K562 (cell line): Measurements from ENCODE around the gene MATN1. TPM values are rescaled to one million over a fixed set of nuclear protein-coding genes. Genes with fewer than 3 reads are reported as not detected.

Experiments used
- CSDE1 ChIP-seq, 2 experiments: fragments of 450-650 bp; IDR thresholded peaks; 2 replicates each; pipeline ENCODE4 v1.6.1; 2016; ENCODE audit warnings: mild to moderate bottlenecking in 1 of 2
- JUNB ChIP-seq: fragments of 450-650 bp; formaldehyde crosslinking; conservative IDR thresholded peaks from 2 replicates; pipeline ENCODE4 v1.4.0; 2020; ENCODE audit warnings: mild to moderate bottlenecking
- NFXL1 ChIP-seq: fragments of 450-650 bp; formaldehyde crosslinking; IDR thresholded peaks from 2 replicates; pipeline ENCODE4 v1.4.0; 2021; ENCODE audit warnings: mild to moderate bottlenecking
- NR4A1 ChIP-seq, 2 experiments: fragments of 250-450 bp in 1 of 2; fragments of 450-650 bp in 1 of 2; sonication (Bioruptor Pico) in 1 of 2; IDR thresholded peaks; 2 replicates each; pipeline versions ENCODE4 v1.4.0 to v1.6.1; 2016 to 2020; ENCODE audit warnings: mild to moderate bottlenecking in 2 of 2, missing compliant biosample characterization in 1 of 2, missing genetic modification characterization in 1 of 2, moderate library complexity in 1 of 2
- PHF20 ChIP-seq: fragments of 450-650 bp; IDR thresholded peaks from 2 replicates; pipeline ENCODE4 v1.6.1; 2018; ENCODE audit not compliant: partially characterized antibody
- TEAD1 ChIP-seq, 2 experiments: fragments of 450-650 bp in 1 of 2; sonication (generic) in 1 of 2; formaldehyde crosslinking; IDR thresholded peaks; 2 replicates each; pipeline versions ENCODE4 v1.4.0 to v1.8.0; 2020 to 2022; ENCODE audit warnings: mild to moderate bottlenecking in 2 of 2, missing genetic modification reagents in 1 of 2
- WHSC1 ChIP-seq: IDR thresholded peaks from one replicate; pipeline ENCODE4 v1.6.1; 2012; ENCODE audit warnings: low read length, control low read depth, inconsistent platforms
- YY1 ChIP-seq, 3 experiments: IDR thresholded peaks; 2 replicates each; pipeline ENCODE4 v1.6.1; 2011; ENCODE audit warnings: low read length in 2 of 3, mild to moderate bottlenecking in 2 of 3, moderate library complexity in 2 of 3, borderline replicate concordance in 1 of 3, control low read depth in 1 of 3, low read depth in 1 of 3; ENCODE audit not compliant: insufficient read depth in 3 of 3, insufficient replicate concordance in 2 of 3, control insufficient read depth in 1 of 3, insufficient read length in 1 of 3; ENCODE audit errors: extremely low read depth in 1 of 3
- ZFP1 ChIP-seq: fragments of 450-650 bp; formaldehyde crosslinking; IDR thresholded peaks from 2 replicates; pipeline ENCODE4 v1.4.0; 2020; ENCODE audit warnings: mild to moderate bottlenecking, mixed read lengths
- polyA plus RNA-seq, 8 experiments: library from polyadenylated mRNA; depleted of rRNA in 4 of 8; stranded (reverse) in 5 of 8; unstranded in 3 of 8; fragments of >200 nt; fragmentation: Nextera tagmentation in 2 of 8; fragmentation: Illumina TruSeq in 1 of 8; extraction: Ambion mirVana in 2 of 8; extraction: Trizol in 1 of 8; gene quantifications; 2 replicates each; pipeline versions ENCODE4 v1.2.1 to v1.2.3, GENCODE V29; 2011 to 2014; ENCODE audit warnings: inconsistent platforms in 1 of 8, missing spikeins in 1 of 8
- total RNA-seq, 7 experiments: library from RNA; depleted of rRNA in 6 of 7; stranded (reverse); fragments of >200 nt in 6 of 7; fragmentation: Illumina TruSeq in 2 of 7; extraction: Trizol in 2 of 7; gene quantifications; 2 replicates each; pipeline versions ENCODE4 v1.2.1 to v1.2.3, GENCODE V29; 2011 to 2021; ENCODE audit warnings: low replicate concordance in 1 of 7
- TF ChIP-seq, protein P1 (sequence below): fragments of 450-650 bp; IDR thresholded peaks from 2 replicates; pipeline ENCODE4 v1.6.1; 2016; ENCODE audit warnings: mild to moderate bottlenecking, moderate library complexity
- TF ChIP-seq, protein P2 (sequence below): fragments of 150-350 bp; IDR thresholded peaks from 2 replicates; pipeline ENCODE4 v1.6.1; 2014; ENCODE audit warnings: low read depth, mild to moderate bottlenecking, low read length, borderline replicate concordance

The MATN1 gene
- total and polyA plus RNA-seq, 9 of the 15 experiments (the other 6 are each of a cell fraction or from before 2014, with no cell fraction given), result 0.10 to 2.3 (median 1.2) TPM

DNA sequence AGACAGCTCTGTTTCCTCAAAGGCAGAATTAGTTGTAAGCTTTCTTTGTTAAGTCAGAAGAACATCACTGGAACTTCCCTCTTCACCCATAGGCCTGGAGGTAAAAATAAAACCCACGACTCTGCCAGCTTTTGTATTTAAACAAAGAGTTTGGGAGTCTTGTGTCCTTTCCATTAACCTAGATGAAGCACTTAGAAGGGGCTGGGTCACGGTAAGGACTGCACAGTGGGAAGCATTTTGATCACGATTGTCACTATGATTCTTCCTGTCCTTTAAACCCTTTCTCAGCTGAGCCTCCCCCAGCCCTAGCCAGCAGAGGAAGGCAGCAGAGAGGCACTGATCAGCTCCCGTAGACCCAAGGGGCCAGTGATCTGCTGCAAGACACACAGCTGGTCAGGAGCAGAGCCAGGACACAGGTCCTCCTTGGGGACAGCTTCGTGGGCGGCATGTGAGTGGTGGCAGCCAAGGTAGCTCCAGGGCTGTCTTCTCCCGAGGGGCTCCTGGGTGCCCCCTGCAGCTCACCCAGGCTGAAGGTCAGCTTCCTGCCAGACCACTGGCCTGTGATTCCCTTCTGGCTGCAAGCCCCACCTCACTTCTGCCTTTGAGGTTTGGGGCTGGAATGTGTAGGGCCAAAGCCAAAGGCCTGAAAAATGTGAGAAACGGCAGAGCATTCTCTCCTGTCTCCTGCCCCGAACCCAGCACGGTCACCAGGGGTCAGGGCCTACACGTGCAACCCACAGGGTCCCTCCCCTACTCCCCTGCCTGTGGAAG lies 38.2 kb upstream of the MATN1 start (continued):
- TF ChIP-seq, protein P1, sequence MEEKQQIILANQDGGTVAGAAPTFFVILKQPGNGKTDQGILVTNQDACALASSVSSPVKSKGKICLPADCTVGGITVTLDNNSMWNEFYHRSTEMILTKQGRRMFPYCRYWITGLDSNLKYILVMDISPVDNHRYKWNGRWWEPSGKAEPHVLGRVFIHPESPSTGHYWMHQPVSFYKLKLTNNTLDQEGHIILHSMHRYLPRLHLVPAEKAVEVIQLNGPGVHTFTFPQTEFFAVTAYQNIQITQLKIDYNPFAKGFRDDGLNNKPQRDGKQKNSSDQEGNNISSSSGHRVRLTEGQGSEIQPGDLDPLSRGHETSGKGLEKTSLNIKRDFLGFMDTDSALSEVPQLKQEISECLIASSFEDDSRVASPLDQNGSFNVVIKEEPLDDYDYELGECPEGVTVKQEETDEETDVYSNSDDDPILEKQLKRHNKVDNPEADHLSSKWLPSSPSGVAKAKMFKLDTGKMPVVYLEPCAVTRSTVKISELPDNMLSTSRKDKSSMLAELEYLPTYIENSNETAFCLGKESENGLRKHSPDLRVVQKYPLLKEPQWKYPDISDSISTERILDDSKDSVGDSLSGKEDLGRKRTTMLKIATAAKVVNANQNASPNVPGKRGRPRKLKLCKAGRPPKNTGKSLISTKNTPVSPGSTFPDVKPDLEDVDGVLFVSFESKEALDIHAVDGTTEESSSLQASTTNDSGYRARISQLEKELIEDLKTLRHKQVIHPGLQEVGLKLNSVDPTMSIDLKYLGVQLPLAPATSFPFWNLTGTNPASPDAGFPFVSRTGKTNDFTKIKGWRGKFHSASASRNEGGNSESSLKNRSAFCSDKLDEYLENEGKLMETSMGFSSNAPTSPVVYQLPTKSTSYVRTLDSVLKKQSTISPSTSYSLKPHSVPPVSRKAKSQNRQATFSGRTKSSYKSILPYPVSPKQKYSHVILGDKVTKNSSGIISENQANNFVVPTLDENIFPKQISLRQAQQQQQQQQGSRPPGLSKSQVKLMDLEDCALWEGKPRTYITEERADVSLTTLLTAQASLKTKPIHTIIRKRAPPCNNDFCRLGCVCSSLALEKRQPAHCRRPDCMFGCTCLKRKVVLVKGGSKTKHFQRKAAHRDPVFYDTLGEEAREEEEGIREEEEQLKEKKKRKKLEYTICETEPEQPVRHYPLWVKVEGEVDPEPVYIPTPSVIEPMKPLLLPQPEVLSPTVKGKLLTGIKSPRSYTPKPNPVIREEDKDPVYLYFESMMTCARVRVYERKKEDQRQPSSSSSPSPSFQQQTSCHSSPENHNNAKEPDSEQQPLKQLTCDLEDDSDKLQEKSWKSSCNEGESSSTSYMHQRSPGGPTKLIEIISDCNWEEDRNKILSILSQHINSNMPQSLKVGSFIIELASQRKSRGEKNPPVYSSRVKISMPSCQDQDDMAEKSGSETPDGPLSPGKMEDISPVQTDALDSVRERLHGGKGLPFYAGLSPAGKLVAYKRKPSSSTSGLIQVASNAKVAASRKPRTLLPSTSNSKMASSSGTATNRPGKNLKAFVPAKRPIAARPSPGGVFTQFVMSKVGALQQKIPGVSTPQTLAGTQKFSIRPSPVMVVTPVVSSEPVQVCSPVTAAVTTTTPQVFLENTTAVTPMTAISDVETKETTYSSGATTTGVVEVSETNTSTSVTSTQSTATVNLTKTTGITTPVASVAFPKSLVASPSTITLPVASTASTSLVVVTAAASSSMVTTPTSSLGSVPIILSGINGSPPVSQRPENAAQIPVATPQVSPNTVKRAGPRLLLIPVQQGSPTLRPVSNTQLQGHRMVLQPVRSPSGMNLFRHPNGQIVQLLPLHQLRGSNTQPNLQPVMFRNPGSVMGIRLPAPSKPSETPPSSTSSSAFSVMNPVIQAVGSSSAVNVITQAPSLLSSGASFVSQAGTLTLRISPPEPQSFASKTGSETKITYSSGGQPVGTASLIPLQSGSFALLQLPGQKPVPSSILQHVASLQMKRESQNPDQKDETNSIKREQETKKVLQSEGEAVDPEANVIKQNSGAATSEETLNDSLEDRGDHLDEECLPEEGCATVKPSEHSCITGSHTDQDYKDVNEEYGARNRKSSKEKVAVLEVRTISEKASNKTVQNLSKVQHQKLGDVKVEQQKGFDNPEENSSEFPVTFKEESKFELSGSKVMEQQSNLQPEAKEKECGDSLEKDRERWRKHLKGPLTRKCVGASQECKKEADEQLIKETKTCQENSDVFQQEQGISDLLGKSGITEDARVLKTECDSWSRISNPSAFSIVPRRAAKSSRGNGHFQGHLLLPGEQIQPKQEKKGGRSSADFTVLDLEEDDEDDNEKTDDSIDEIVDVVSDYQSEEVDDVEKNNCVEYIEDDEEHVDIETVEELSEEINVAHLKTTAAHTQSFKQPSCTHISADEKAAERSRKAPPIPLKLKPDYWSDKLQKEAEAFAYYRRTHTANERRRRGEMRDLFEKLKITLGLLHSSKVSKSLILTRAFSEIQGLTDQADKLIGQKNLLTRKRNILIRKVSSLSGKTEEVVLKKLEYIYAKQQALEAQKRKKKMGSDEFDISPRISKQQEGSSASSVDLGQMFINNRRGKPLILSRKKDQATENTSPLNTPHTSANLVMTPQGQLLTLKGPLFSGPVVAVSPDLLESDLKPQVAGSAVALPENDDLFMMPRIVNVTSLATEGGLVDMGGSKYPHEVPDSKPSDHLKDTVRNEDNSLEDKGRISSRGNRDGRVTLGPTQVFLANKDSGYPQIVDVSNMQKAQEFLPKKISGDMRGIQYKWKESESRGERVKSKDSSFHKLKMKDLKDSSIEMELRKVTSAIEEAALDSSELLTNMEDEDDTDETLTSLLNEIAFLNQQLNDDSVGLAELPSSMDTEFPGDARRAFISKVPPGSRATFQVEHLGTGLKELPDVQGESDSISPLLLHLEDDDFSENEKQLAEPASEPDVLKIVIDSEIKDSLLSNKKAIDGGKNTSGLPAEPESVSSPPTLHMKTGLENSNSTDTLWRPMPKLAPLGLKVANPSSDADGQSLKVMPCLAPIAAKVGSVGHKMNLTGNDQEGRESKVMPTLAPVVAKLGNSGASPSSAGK, result peak; percentile 83
- no peak for TF ChIP-seq PHF20
- TF ChIP-seq CSDE1 (IDR thresholded peaks at IDR 0.05), result no peak
- TF ChIP-seq YY1 (IDR thresholded peaks at IDR 0.05; ENCODE audit: borderline replicate concordance in 1 of 3, control insufficient read depth in 1 of 3, extremely low read depth in 1 of 3, insufficient read depth in 3 of 3, insufficient read length in 1 of 3, insufficient replicate concordance in 2 of 3, low read depth in 1 of 3, low read length in 2 of 3), result no peak
- TF ChIP-seq, protein P2, sequence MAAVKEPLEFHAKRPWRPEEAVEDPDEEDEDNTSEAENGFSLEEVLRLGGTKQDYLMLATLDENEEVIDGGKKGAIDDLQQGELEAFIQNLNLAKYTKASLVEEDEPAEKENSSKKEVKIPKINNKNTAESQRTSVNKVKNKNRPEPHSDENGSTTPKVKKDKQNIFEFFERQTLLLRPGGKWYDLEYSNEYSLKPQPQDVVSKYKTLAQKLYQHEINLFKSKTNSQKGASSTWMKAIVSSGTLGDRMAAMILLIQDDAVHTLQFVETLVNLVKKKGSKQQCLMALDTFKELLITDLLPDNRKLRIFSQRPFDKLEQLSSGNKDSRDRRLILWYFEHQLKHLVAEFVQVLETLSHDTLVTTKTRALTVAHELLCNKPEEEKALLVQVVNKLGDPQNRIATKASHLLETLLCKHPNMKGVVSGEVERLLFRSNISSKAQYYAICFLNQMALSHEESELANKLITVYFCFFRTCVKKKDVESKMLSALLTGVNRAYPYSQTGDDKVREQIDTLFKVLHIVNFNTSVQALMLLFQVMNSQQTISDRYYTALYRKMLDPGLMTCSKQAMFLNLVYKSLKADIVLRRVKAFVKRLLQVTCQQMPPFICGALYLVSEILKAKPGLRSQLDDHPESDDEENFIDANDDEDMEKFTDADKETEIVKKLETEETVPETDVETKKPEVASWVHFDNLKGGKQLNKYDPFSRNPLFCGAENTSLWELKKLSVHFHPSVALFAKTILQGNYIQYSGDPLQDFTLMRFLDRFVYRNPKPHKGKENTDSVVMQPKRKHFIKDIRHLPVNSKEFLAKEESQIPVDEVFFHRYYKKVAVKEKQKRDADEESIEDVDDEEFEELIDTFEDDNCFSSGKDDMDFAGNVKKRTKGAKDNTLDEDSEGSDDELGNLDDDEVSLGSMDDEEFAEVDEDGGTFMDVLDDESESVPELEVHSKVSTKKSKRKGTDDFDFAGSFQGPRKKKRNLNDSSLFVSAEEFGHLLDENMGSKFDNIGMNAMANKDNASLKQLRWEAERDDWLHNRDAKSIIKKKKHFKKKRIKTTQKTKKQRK, result no peak
- peak in 1 of 2 experiments; percentile 64; a peak in 1 of 4 replicates for TF ChIP-seq TEAD1 (CRISPR knock-in tag; IDR thresholded peaks at IDR 0.05)
- no peak for TF ChIP-seq NR4A1 (CRISPR knock-in tag; IDR thresholded peaks at IDR 0.05)
- peak; percentile 75 for TF ChIP-seq NR4A1 (tag; IDR thresholded peaks at IDR 0.05)
- TF ChIP-seq ZFP1 (CRISPR knock-in tag), result peak; percentile 10; the same call in 1 of the 2 replicates
- TF ChIP-seq JUNB (CRISPR knock-in tag), result 0 out of 2 replicates have a peak, but pooled peaks have one; percentile 1
- TF ChIP-seq NFXL1, result peak; percentile 72; the same call in 1 of the 2 replicates
- TF ChIP-seq WHSC1, result peak; percentile 88
